Heart left ventricle (tissue), 16 donors: ENCODE results near the gene CDK5. TPM values are rescaled to one million over a fixed set of nuclear protein-coding genes. Genes with fewer than 3 reads are reported as not detected.

Experiments
- ATAC-seq, 4 donors: fragments of 200-7000 bp; cut with Tn5 transposase; one replicate each; pipeline ENCODE4 v1.9.1; 2020 to 2022; ENCODE audit warnings: moderate library complexity in 4 of 4, mild to moderate bottlenecking in 3 of 4, moderate number of reproducible peaks in 1 of 4
- DNase-seq, 5 donors: peaks; one replicate each; pipeline ENCODE4 v3.0.0-alpha.2; 2020
- H3K27ac ChIP-seq, 12 donors: fragments of 200-600 bp; sonication (generic) in 4 of 12; one replicate each; pipeline versions ENCODE4 v1.5.0 to v1.8.0; 2016 to 2022; ENCODE audit warnings: mild to moderate bottlenecking in 2 of 12
- H3K27me3 ChIP-seq, 9 donors: fragments of 200-600 bp; sonication (generic) in 2 of 9; one replicate each; pipeline versions ENCODE4 v1.5.1 to v1.8.0; 2016 to 2022; ENCODE audit warnings: mild to moderate bottlenecking in 3 of 9
- H3K36me3 ChIP-seq, 9 donors: fragments of 200-600 bp; sonication (generic) in 2 of 9; one replicate each; pipeline versions ENCODE4 v1.5.0 to v1.8.0; 2018 to 2022; ENCODE audit warnings: mild to moderate bottlenecking in 2 of 9
- H3K4me1 ChIP-seq, 12 donors: fragments of 200-600 bp; sonication (generic) in 4 of 12; one replicate each; pipeline versions ENCODE4 v1.5.0 to v1.8.0; 2016 to 2022; ENCODE audit warnings: mild to moderate bottlenecking in 3 of 12
- H3K4me3 ChIP-seq, 12 donors: fragments of 200-600 bp; sonication (generic) in 4 of 12; one replicate each; pipeline versions ENCODE4 v1.5.0 to v1.8.0; 2017 to 2022; ENCODE audit warnings: mild to moderate bottlenecking in 9 of 12, moderate library complexity in 4 of 12
- H3K9me3 ChIP-seq, 12 donors: fragments of 200-600 bp; sonication (generic) in 4 of 12; one replicate each; pipeline versions ENCODE4 v1.5.0 to v1.8.0; 2016 to 2022; ENCODE audit warnings: mild to moderate bottlenecking in 1 of 12
- CTCF ChIP-seq, 12 donors: fragments of 200-600 bp; sonication (generic) in 4 of 12; IDR thresholded peaks; one replicate each; pipeline versions ENCODE4 v1.5.0 to v1.8.0; 2018 to 2022; ENCODE audit warnings: antibody characterized with exemption in 12 of 12, mild to moderate bottlenecking in 5 of 12
- POLR2A ChIP-seq, 2 donors: fragments of 450-650 bp; IDR thresholded peaks; one replicate each; pipeline ENCODE4 v1.6.1; 2017; ENCODE audit warnings: antibody characterized with exemption in 2 of 2, mild to moderate bottlenecking in 2 of 2, moderate library complexity in 2 of 2
- WGBS, 4 donors: extraction: QIAGEN DNeasy Blood & Tissue Kit in 2 of 4; methylation state at CpG; one replicate each; pipeline versions ENCODE4 v1.1.5 to v1.1.7; 2013 to 2018; 5-methylcytosine and 5-hydroxymethylcytosine counted together
- intact Hi-C, 10 donors: fragments of 100-400 bp; cut with DNase I; formaldehyde crosslinking; loops; one replicate each; pipeline versions ENCODE4 v1.11.1 to v1.14.2; 2022
- polyA plus RNA-seq, 2 donors: library from polyadenylated mRNA; stranded (reverse); fragments of 200-250 nt; gene quantifications; one replicate each; pipeline ENCODE4 v1.2.3, GENCODE V29; 2013
- total RNA-seq, 9 donors: library from RNA; depleted of rRNA in 2 of 9; stranded (reverse); fragments of >200 nt in 2 of 9; fragmentation: NEBNext Ultra II Directional in 3 of 9; extraction: Animal tissue kit (Norgen Biotek cat#: 25700) in 3 of 9; gene quantifications; one replicate each; pipeline versions ENCODE4 v1.1.0 to v1.2.4, GENCODE V29; 2016 to 2023
- donor health status: ischemic (EF 13 %, LVEDD 7.1; RV severe dilation, severe dysfunction).
- donor health status: healthy with polysubstance abuse.
- donor health status: DM: no; HTN: yes; CAD: no.
- donor health status: DM: no; HTN: no; CAD: no.
- donor health status: ischemic (EF 25% LVEDD 6.9; RV normal size, moderate dysfunction).
- donor health status: ischemic (EF 25% LVEDD 5.7; RV mildly dilated, moderate dysfunction).
- donor health status: healthy.
- donor health status: DM: yes; HTN: yes; CAD: no.
- donor health status: ischemic (EF 35%, LVEDD 5.7; RV mildly dilated, moderate dysfunction).
- donor health status: nonischemic (EF 11% LVEDD 7.7; RV severe dilation, severe dysfunction).
- donor health status: DM: yes; HTN: yes; CAD: no.
- donor health status: PGD.
- donor health status: ischemic (EF 29% LVEDD 5.4; RV normal size, mild dysfunction).
- donor health status: nonischemic (EF 23%, LVEDD 6.1; RV moderate dilation, normal function).

Gene CDK5
- total and polyA plus RNA-seq, 11 donors, result 5.6 to 13.7 (median 7.6) TPM

- 87 to 92% (median 89%) methylated on average over 14 of the region's 14 CpGs for whole genome bisulfite sequencing, 4 donors
- ATAC-seq (no peak), DNase-seq (no peak)
- Histone ChIP-seq H3K4me3 (no peak overlapping the region), H3K36me3 (peaks cover 0 to 7% (median 0%) of the 10 kb centered on the region in 9 donors), H3K27ac (peak overlapping the region in 1 of 12 donors; percentile 10), H3K27me3 (no peaks in the 10 kb centered on the region), H3K9me3 (no peaks in the 10 kb centered on the region), H3K4me1 (peaks cover 0 to 63% (median 49%) of the 10 kb centered on the region in 12 donors)
- TF ChIP-seq POLR2A (IDR thresholded peaks at IDR 0.05), result no peak
- TF ChIP-seq CTCF (IDR thresholded peaks at IDR 0.05), result no peak
- intact Hi-C loops, result loop anchor here in 2 of 10 donors (2.0 to 10.0 kb wide), 2 partner anchors 19 to 67 kb away; partner anchors contain the start of genes ABCB8 (in 1 of the 2) and ATG9B (in 1 of the 2)
These were observed 34.3 kb upstream of the CDK5 start for GRCh38 chr7:151091988-151092387.

GRCh38 chr7:151091431-151091830 is 33.7 kb upstream of the CDK5 start:
- no peaks in the 10 kb centered on the region for H3K27me3 ChIP-seq
- H3K9me3 ChIP-seq, result no peaks in the 10 kb centered on the region
- H3K4me3 ChIP-seq, result no peak overlapping the region
- DNase-seq, result no peak
- WGBS, 4 donors, result 54 to 59% (median 56%) methylated on average over 6 of the region's 6 CpGs
- TF ChIP-seq CTCF (IDR thresholded peaks at IDR 0.05) (peak in 11 of 12 donors; percentile 16 to 54 (median 39)), POLR2A (IDR thresholded peaks at IDR 0.05) (no peak)
- ATAC-seq, result no peak
- intact Hi-C loops, result loop anchor here in 2 of 10 donors (2.0 to 10.0 kb wide), 2 partner anchors 19 to 67 kb away; partner anchors contain the start of genes ABCB8 (in 1 of the 2) and ATG9B (in 1 of the 2)
- H3K27ac ChIP-seq, result peak overlapping the region in 1 of 12 donors; percentile 91
- peaks cover 0 to 64% (median 49%) of the 10 kb centered on the region in 12 donors for H3K4me1 ChIP-seq
- H3K36me3 ChIP-seq, result peaks cover 0 to 7% (median 0%) of the 10 kb centered on the region in 9 donors

GRCh38 chr7:151091003-151091402 is 33.3 kb upstream of the CDK5 start:
- H3K27me3 ChIP-seq, result no peaks in the 10 kb centered on the region
- peaks cover 0 to 7% (median 0%) of the 10 kb centered on the region in 9 donors for H3K36me3 ChIP-seq
- TF ChIP-seq CTCF (IDR thresholded peaks at IDR 0.05) (no peak), POLR2A (IDR thresholded peaks at IDR 0.05) (no peak)
- intact Hi-C loops, result loop anchor here in 2 of 10 donors (2.0 to 10.0 kb wide), 2 partner anchors 20 to 66 kb away; partner anchors contain the start of genes ABCB8 (in 1 of the 2) and ATG9B (in 1 of the 2)
- ATAC-seq, result no peak
- H3K27ac ChIP-seq, result peak overlapping the region in 2 of 12 donors; percentile 91
- DNase-seq, result no peak
- 83 to 90% (median 89%) methylated on average over 4 to 7 of the region's 7 CpGs for WGBS, 4 donors
- no peaks in the 10 kb centered on the region for H3K9me3 ChIP-seq
- H3K4me3 ChIP-seq, result no peak overlapping the region
- peaks cover 0 to 64% (median 49%) of the 10 kb centered on the region in 12 donors for H3K4me1 ChIP-seq

- intact Hi-C loops, result loop anchor here in 3 of 10 donors (2.0 to 10.0 kb wide), 3 partner anchors 21 to 65 kb away; partner anchors contain the start of genes ABCB8 (in 2 of the 3) and ATG9B (in 1 of the 3)
- TF ChIP-seq POLR2A (IDR thresholded peaks at IDR 0.05) (no peak), CTCF (IDR thresholded peaks at IDR 0.05) (no peak)
- no peaks in the 10 kb centered on the region for H3K9me3 ChIP-seq
- peaks cover 0 to 69% (median 57%) of the 10 kb centered on the region in 12 donors for H3K4me1 ChIP-seq
- DNase-seq (no peak), ATAC-seq (no peak)
- H3K27me3 ChIP-seq, result no peaks in the 10 kb centered on the region
- peak overlapping the region in 10 of 12 donors; percentile 30 to 96 (median 82) for H3K4me3 ChIP-seq
- WGBS, 4 donors, result 62 to 74% (median 68%) methylated on average over 21 to 22 of the region's 22 CpGs
- peaks cover 0 to 7% (median 0%) of the 10 kb centered on the region in 9 donors for H3K36me3 ChIP-seq
- peak overlapping the region; percentile 66 to 95 (median 90) for H3K27ac ChIP-seq
These were observed 32.4 kb upstream of the CDK5 start for GRCh38 chr7:151089893-151090730.
